ENCODE measurements around the gene DLGAP1. TPM values are rescaled to one million over a fixed set of nuclear protein-coding genes. Genes with fewer than 3 reads are reported as not detected.
A peak's percentile ranks its signal among the peaks of the same experiment; 100 is the strongest.

DLGAP1 gene
- total and polyA plus RNA-seq, 2 donors: 0.24 to 0.41 TPM

DNA sequence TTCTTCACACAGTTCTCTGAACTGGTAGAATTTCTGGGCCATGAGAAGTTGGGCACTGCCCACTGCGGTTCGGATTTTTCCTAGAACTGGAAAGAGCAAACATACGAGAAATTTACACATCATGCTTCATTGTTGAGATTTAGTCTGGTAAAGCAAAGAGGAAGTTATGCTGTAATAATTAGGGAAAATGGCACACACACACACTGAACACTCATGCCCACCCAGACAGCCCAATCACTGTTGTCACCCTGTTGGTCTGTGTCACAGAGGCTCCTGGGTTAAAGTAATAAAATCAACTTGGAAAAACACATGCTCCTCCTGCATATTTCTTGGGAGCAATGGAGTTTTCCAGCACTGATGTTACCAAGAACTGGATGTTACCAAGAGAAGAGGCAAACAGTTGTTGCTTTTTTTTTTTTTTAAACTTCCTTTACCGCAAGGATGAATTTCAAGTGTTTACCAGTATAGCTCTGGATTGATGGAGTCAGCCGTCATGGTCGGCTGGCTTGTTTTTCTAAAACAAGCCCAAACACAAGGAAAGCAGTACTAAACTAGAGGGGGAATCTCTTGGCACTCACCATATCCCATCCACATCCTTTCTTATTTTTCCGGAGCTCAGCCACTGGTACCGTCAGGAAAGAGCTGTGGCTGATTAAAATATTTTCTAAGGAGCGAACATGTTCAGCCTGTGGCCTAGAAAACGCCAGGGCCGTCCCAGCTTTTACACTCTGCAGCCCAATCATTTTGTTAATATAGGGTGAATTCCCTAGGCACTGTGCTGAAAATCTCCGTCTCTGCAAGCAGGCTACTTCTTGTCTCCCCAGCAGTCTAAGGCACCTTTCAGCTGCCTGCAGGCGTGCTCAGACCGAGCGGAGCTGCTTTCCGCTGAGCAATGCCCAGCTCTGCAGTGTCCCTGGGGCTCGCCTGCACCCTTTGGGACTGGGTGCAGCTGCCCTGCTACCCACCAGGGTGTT, 946.2 kb downstream of the DLGAP1 start:
- 92% methylated on average over 17 of the region's 17 CpGs for WGBS
- DNase-seq (ENCODE audit: low read depth in 6 of 9, low spot score in 9 of 9): no peak

DNA sequence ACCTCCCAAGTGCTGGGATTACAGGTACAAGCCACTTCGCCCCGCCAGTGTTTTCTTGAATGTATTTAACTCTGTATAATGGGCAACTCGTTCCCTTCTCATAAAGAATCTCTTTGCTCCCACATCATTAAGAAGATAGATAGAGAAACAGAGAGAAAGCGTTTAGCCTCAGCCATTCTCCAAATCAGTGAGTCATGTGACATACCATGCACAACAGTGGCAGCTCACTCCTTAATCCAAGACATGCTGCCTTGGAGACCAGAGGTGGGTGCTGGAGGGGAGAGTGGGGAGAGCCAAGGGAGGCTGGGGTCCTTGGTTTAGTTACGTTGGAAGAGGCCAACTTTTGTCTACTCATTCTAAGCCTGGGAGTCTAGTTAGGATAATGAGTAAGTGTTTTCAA, 950.5 kb downstream of the DLGAP1 start:
- Histone ChIP-seq H3K27ac (ENCODE audit: low read depth in 1 of 2, low read length in 1 of 2) (no peak overlapping the region), H3K4me3 (ENCODE audit: low read length in 2 of 2) (no peak overlapping the region), H3K27me3 (ENCODE audit: control insufficient read depth in 2 of 2, insufficient read depth in 1 of 2, low read length in 1 of 2) (peaks cover 5 to 16% of the 10 kb centered on the region in 2 donors), H3K36me3 (ENCODE audit: control insufficient read depth in 2 of 2, insufficient read depth in 2 of 2, low read length in 1 of 2) (no peaks in the 10 kb centered on the region), H3K4me1 (ENCODE audit: control insufficient read depth in 2 of 2, insufficient read depth in 2 of 2, low read length in 2 of 2) (peaks cover 0 to under 1% of the 10 kb centered on the region in 2 donors), H3K9me3 (ENCODE audit: control insufficient read depth in 2 of 2, insufficient read depth in 1 of 2, low read length in 1 of 2) (no peaks in the 10 kb centered on the region)
- DNase-seq (ENCODE audit: low read depth in 6 of 9, low spot score in 9 of 9): no peak
- WGBS: 77% methylated on average over 5 of the region's 5 CpGs

More for the DNA sequence above, 946.2 kb downstream of the DLGAP1 start:
- Histone ChIP-seq H3K27ac (ENCODE audit: low read depth in 1 of 2, low read length in 1 of 2) (peak overlapping the region in 1 of 2 donors; percentile 12), H3K27me3 (ENCODE audit: control insufficient read depth in 2 of 2, insufficient read depth in 1 of 2, low read length in 1 of 2) (no peaks in the 10 kb centered on the region), H3K4me1 (ENCODE audit: control insufficient read depth in 2 of 2, insufficient read depth in 2 of 2, low read length in 2 of 2) (no peaks in the 10 kb centered on the region), H3K9me3 (ENCODE audit: control insufficient read depth in 2 of 2, insufficient read depth in 1 of 2, low read length in 1 of 2) (no peaks in the 10 kb centered on the region), H3K36me3 (ENCODE audit: control insufficient read depth in 2 of 2, insufficient read depth in 2 of 2, low read length in 1 of 2) (no peaks in the 10 kb centered on the region), H3K4me3 (ENCODE audit: low read length in 2 of 2) (no peak overlapping the region)

DNA sequence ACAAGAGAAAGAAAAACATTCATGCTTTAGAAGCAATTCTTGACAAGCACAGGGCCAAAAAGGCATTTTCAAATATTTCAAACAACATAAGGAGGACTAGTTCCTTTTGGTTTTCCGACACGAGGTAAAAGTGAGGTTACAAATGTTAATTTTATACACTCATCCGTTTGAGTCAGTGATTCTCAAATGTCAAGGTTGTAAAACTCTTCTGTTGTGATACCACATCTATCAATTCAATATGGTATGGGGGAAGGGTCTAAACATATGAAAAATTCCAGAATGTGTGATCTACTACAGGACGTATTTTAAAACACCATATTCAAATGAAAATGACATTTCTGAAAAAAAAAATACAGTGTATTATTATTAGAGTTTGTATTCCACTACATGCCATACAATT, 952.5 kb downstream of the DLGAP1 start:
- no peak for DNase-seq (ENCODE audit: low read depth in 6 of 9, low spot score in 9 of 9)
- Histone ChIP-seq H3K27me3 (ENCODE audit: control insufficient read depth in 2 of 2, insufficient read depth in 1 of 2, low read length in 1 of 2) (peaks cover 11 to 35% of the 10 kb centered on the region in 2 donors), H3K4me1 (ENCODE audit: control insufficient read depth in 2 of 2, insufficient read depth in 2 of 2, low read length in 2 of 2) (peaks cover 0 to 5% of the 10 kb centered on the region in 2 donors), H3K36me3 (ENCODE audit: control insufficient read depth in 2 of 2, insufficient read depth in 2 of 2, low read length in 1 of 2) (no peaks in the 10 kb centered on the region), H3K9me3 (ENCODE audit: control insufficient read depth in 2 of 2, insufficient read depth in 1 of 2, low read length in 1 of 2) (no peaks in the 10 kb centered on the region), H3K4me3 (ENCODE audit: low read length in 2 of 2) (no peak overlapping the region), H3K27ac (ENCODE audit: low read depth in 1 of 2, low read length in 1 of 2) (no peak overlapping the region)
- 89% methylated on average over 4 of the region's 4 CpGs for WGBS

- H3K27ac ChIP-seq (ENCODE audit: low read depth in 1 of 2, low read length in 1 of 2): no peak overlapping the region
- 28% methylated on average over 5 of the region's 5 CpGs for WGBS
Observed at GRCh38 chr18:3500016-3500415, 955.1 kb downstream of the DLGAP1 start.

GRCh38 chr18:3499501-3499900, 955.6 kb downstream of the DLGAP1 start:
- Histone ChIP-seq H3K27me3 (ENCODE audit: control insufficient read depth in 2 of 2, insufficient read depth in 1 of 2, low read length in 1 of 2) (peaks cover 11 to 36% of the 10 kb centered on the region in 2 donors), H3K4me1 (ENCODE audit: control insufficient read depth in 2 of 2, insufficient read depth in 2 of 2, low read length in 2 of 2) (peaks cover 0 to 5% of the 10 kb centered on the region in 2 donors), H3K27ac (ENCODE audit: low read depth in 1 of 2, low read length in 1 of 2) (no peak overlapping the region), H3K36me3 (ENCODE audit: control insufficient read depth in 2 of 2, insufficient read depth in 2 of 2, low read length in 1 of 2) (no peaks in the 10 kb centered on the region), H3K4me3 (ENCODE audit: low read length in 2 of 2) (peak overlapping the region in 1 of 2 donors; percentile 41), H3K9me3 (ENCODE audit: control insufficient read depth in 2 of 2, insufficient read depth in 1 of 2, low read length in 1 of 2) (no peaks in the 10 kb centered on the region)
- no peak for DNase-seq (ENCODE audit: low read depth in 6 of 9, low spot score in 9 of 9)
- WGBS: 5% methylated on average over 10 of the region's 10 CpGs

More at GRCh38 chr18:3500016-3500415, 955.1 kb downstream of the DLGAP1 start:
- H3K4me3 ChIP-seq (ENCODE audit: low read length in 2 of 2): no peak overlapping the region
- peaks cover 11 to 36% of the 10 kb centered on the region in 2 donors for H3K27me3 ChIP-seq (ENCODE audit: control insufficient read depth in 2 of 2, insufficient read depth in 1 of 2, low read length in 1 of 2)
- no peaks in the 10 kb centered on the region for H3K36me3 ChIP-seq (ENCODE audit: control insufficient read depth in 2 of 2, insufficient read depth in 2 of 2, low read length in 1 of 2)
- peaks cover 0 to 5% of the 10 kb centered on the region in 2 donors for H3K4me1 ChIP-seq (ENCODE audit: control insufficient read depth in 2 of 2, insufficient read depth in 2 of 2, low read length in 2 of 2)
- DNase-seq (ENCODE audit: low read depth in 6 of 9, low spot score in 9 of 9): no peak
- H3K9me3 ChIP-seq (ENCODE audit: control insufficient read depth in 2 of 2, insufficient read depth in 1 of 2, low read length in 1 of 2): no peaks in the 10 kb centered on the region

DNA sequence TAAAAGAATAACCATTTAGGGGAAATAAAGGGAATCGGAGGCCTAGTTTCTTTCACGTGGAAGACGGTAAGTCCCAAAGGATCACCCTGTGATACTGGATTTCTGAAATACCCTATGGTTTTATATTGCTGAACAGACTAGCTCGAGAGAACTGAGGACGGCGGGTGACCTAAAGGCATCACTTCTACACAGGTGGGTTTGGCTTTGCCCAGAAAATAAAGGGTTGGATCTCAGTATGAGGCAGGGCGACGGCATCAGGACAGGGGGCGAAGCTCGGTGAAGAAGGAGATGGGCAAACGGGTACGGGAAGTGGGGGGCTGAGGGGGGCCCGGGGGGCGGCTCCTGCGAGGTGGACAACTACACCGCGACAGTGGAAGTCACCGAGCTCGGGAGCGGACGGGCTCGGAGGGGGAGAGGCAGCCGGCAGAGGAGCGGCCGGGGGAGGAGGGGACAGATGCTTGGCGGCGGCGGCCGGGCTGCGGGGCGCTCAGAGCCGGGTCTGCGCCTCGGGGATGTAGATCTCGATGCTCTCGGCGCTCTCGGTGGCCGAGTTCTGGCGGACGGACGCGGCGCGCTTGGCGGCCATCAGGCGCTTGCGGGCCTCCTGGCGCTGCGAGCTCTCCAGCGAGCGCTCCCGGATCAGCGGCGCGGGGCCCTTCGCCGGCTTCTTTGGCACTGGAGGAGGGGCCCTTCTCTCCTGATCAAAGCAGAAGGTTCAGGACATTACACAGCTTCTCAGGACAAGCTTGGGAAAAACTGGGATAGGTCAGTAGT, 956.2 kb downstream of the DLGAP1 start:
- Histone ChIP-seq H3K36me3 (ENCODE audit: control insufficient read depth in 2 of 2, insufficient read depth in 2 of 2, low read length in 1 of 2) (no peaks in the 10 kb centered on the region), H3K4me1 (ENCODE audit: control insufficient read depth in 2 of 2, insufficient read depth in 2 of 2, low read length in 2 of 2) (peaks cover 0 to 5% of the 10 kb centered on the region in 2 donors), H3K9me3 (ENCODE audit: control insufficient read depth in 2 of 2, insufficient read depth in 1 of 2, low read length in 1 of 2) (no peaks in the 10 kb centered on the region), H3K27me3 (ENCODE audit: control insufficient read depth in 2 of 2, insufficient read depth in 1 of 2, low read length in 1 of 2) (peaks cover 11 to 36% of the 10 kb centered on the region in 2 donors), H3K4me3 (ENCODE audit: low read length in 2 of 2) (peak overlapping the region in 1 of 2 donors; percentile 41), H3K27ac (ENCODE audit: low read depth in 1 of 2, low read length in 1 of 2) (peak overlapping the region in 1 of 2 donors; percentile 18)
- WGBS: 15% methylated on average over 58 of the region's 58 CpGs
- DNase-seq (ENCODE audit: low read depth in 6 of 9, low spot score in 9 of 9): no peak

DNA sequence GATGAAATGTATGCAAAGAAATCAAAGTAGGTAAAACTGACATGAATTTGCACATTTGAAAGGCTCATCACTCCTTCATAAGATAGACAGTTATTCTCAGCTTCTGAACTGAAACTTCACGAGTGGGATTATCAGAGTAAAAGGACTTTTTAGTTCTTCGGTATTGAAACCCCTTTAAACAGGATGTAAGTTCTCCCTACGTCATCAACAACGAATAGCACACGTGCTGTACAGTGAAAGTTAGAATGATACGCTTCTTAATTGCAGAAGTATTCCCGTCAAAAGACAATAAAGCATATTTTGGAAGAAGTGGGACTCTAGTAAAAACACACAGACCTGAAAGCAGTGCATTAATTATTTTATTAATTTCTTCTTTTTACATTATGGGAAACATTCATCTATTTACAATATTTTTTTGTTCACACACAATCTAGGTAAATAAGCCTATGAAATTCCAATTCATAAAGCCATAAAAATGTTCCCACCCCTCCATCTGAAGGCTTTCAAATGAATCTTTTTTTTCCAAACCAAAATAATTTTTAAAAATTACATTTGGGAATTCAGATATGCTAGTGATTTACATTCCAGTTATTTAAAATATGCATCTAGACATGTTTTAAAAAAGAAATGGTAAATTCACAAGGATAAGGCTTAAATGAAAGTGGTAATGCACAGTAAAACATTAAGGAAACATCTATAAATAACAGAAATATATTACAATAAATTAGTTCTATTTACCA, 959.2 kb downstream of the DLGAP1 start:
- no peak overlapping the region for H3K27ac ChIP-seq (ENCODE audit: low read depth in 1 of 2, low read length in 1 of 2)
- no peaks in the 10 kb centered on the region for H3K9me3 ChIP-seq (ENCODE audit: control insufficient read depth in 2 of 2, insufficient read depth in 1 of 2, low read length in 1 of 2)
- no peak overlapping the region for H3K4me3 ChIP-seq (ENCODE audit: low read length in 2 of 2)
- H3K27me3 ChIP-seq (ENCODE audit: control insufficient read depth in 2 of 2, insufficient read depth in 1 of 2, low read length in 1 of 2): peaks cover 11 to 30% of the 10 kb centered on the region in 2 donors
- peaks cover 0 to 5% of the 10 kb centered on the region in 2 donors for H3K4me1 ChIP-seq (ENCODE audit: control insufficient read depth in 2 of 2, insufficient read depth in 2 of 2, low read length in 2 of 2)
- no peaks in the 10 kb centered on the region for H3K36me3 ChIP-seq (ENCODE audit: control insufficient read depth in 2 of 2, insufficient read depth in 2 of 2, low read length in 1 of 2)
- no peak for DNase-seq (ENCODE audit: low read depth in 6 of 9, low spot score in 9 of 9)
- WGBS: 83% methylated on average over 7 of the region's 7 CpGs

DNA sequence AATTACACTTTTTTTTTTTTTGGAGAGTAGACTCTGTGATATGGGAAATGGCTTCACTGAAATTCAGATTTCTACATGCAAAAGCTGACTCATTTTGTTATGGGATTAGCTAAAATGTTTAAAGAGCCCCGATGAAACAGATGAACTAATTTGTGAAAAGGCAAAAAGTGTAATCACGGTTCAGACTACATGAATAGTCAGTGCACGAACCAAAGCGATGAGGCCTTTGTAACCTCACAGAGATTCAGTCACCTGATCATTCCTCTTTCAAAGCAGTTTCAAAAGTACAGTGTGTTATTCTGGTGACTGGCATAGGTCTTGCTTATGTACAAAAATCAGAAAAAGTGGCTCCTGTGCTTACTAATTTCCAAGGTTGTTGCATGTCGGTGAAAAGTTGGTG, 960.5 kb downstream of the DLGAP1 start:
- 95% methylated on average over 5 of the region's 5 CpGs for WGBS
- peaks cover 5 to 19% of the 10 kb centered on the region in 2 donors for H3K27me3 ChIP-seq (ENCODE audit: control insufficient read depth in 2 of 2, insufficient read depth in 1 of 2, low read length in 1 of 2)

More for the DNA sequence above, 960.5 kb downstream of the DLGAP1 start:
- no peak for DNase-seq (ENCODE audit: low read depth in 6 of 9, low spot score in 9 of 9)
- Histone ChIP-seq H3K4me3 (ENCODE audit: low read length in 2 of 2) (no peak overlapping the region), H3K27ac (ENCODE audit: low read depth in 1 of 2, low read length in 1 of 2) (no peak overlapping the region), H3K36me3 (ENCODE audit: control insufficient read depth in 2 of 2, insufficient read depth in 2 of 2, low read length in 1 of 2) (no peaks in the 10 kb centered on the region), H3K4me1 (ENCODE audit: control insufficient read depth in 2 of 2, insufficient read depth in 2 of 2, low read length in 2 of 2) (peaks cover 0 to 5% of the 10 kb centered on the region in 2 donors), H3K9me3 (ENCODE audit: control insufficient read depth in 2 of 2, insufficient read depth in 1 of 2, low read length in 1 of 2) (no peaks in the 10 kb centered on the region)

All from thymus (tissue), 11 donors.